Right lobe of liver (tissue), 4 donors: Measurements from ENCODE around the gene ZNF341.

Source experiments
- CTCF ChIP-seq, 4 donors: fragments of 200-600 bp in 3 of 4; fragments of 450-650 bp in 1 of 4; IDR thresholded peaks; one replicate each; pipeline versions ENCODE4 v1.5.1 to v1.8.0; 2016 to 2022; ENCODE audit warnings: antibody characterized with exemption in 4 of 4, mild to moderate bottlenecking in 2 of 4
- POLR2A ChIP-seq: fragments of 450-650 bp; IDR thresholded peaks from one replicate; pipeline ENCODE4 v1.6.1; 2017; ENCODE audit warnings: antibody characterized with exemption, mild to moderate bottlenecking
- donor health status: DM: no; HTN: no; CAD: no.
- donor health status: DM: no; HTN: no; CAD: no.
- donor health status: DM: no; HTN: yes; CAD: no.

DNA sequence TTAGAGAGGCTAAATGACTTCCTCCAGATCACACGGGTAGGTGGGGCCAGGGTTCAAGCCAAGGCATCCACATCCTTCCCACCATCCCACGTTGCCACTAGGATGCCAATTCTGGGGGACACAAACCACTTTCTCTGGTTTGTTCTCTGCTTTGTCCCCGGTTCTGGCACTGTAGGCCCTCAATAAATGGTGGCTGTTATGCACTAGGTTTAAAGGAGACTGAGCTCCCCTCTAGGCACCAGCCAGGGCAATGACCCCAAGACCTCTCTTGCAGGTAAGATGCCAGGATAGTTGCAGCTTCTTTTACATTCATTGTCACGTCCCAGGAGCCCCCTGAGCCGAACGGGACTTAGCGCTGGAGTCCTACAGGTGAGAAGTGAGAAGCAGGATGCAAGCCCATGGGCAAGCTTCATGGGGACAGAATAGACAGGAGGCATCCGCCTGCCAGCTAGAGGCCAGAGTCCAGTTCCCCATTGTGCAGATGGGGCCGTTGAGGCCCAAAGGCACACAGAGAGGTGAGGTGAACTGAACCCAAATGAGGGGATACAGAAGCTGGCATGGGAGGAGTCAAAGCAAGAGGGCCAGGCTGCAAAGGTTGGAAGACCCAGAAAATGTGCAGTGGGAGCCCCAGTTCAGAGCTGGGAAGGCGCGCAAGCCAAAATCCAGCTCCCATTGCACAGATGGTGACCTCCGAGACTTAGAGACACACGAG lies 12.4 kb upstream of the ZNF341 start:
- TF ChIP-seq POLR2A: no peak
- TF ChIP-seq CTCF (IDR thresholded peaks at IDR 0.05): no peak
